Suprapubic skin (tissue), 4 donors: ENCODE data around the gene RHOD.

ENCODE experiments used
- EP300 ChIP-seq: sonication (generic); formaldehyde crosslinking; IDR thresholded peaks from one replicate; pipeline ENCODE4 v1.6.1; 2017; ENCODE audit warnings: antibody characterized with exemption
- POLR2A ChIP-seq, 2 donors: fragments of 450-650 bp; IDR thresholded peaks; one replicate each; pipeline ENCODE4 v1.6.1; 2017; ENCODE audit warnings: antibody characterized with exemption in 2 of 2, mild to moderate bottlenecking in 2 of 2, moderate library complexity in 2 of 2
- POLR2AphosphoS5 ChIP-seq, 3 donors: sonication (generic); formaldehyde crosslinking; IDR thresholded peaks; one replicate each; pipeline ENCODE4 v1.6.1; 2017; ENCODE audit warnings: antibody characterized with exemption in 3 of 3
- TF ChIP-seq, protein P1 (sequence below), 2 donors: fragments of 200-600 bp in 1 of 2; fragments of 450-650 bp in 1 of 2; sonication (generic) in 1 of 2; IDR thresholded peaks; one replicate each; pipeline ENCODE4 v1.5.1; 2016 to 2019; ENCODE audit warnings: antibody characterized with exemption in 2 of 2, mild to moderate bottlenecking in 1 of 2, moderate library complexity in 1 of 2

DNA sequence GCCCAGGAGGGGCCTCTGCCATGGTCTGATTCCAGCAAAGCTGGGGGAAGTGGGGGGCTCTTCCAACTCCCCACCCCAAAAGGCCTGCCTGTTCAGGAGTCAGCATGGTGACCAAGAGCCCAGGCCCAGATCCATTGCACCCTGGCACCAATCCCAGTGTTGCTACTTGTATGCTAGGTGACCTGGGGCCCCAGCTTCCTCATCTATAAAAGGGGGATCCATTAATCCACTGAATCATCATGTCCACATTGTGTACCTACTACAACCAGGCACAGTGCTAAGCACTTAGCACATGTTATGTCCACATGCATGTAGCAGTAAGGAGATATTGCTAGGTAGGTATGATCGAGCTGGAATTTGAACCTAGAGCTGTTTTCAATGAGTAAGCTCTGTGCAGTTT is 31.7 kb upstream of the RHOD start:
- TF ChIP-seq, protein P1, sequence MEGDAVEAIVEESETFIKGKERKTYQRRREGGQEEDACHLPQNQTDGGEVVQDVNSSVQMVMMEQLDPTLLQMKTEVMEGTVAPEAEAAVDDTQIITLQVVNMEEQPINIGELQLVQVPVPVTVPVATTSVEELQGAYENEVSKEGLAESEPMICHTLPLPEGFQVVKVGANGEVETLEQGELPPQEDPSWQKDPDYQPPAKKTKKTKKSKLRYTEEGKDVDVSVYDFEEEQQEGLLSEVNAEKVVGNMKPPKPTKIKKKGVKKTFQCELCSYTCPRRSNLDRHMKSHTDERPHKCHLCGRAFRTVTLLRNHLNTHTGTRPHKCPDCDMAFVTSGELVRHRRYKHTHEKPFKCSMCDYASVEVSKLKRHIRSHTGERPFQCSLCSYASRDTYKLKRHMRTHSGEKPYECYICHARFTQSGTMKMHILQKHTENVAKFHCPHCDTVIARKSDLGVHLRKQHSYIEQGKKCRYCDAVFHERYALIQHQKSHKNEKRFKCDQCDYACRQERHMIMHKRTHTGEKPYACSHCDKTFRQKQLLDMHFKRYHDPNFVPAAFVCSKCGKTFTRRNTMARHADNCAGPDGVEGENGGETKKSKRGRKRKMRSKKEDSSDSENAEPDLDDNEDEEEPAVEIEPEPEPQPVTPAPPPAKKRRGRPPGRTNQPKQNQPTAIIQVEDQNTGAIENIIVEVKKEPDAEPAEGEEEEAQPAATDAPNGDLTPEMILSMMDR (IDR thresholded peaks at IDR 0.05), result no peak
- TF ChIP-seq EP300 (no peak), POLR2AphosphoS5 (IDR thresholded peaks at IDR 0.05) (no peak), POLR2A (IDR thresholded peaks at IDR 0.05) (no peak)
